Measurements from ENCODE around the gene TNIK.

Gene TNIK

GRCh38 chr3:171175741-171176234 is 284.4 kb downstream of the TNIK start:
- TF ChIP-seq, protein P1, sequence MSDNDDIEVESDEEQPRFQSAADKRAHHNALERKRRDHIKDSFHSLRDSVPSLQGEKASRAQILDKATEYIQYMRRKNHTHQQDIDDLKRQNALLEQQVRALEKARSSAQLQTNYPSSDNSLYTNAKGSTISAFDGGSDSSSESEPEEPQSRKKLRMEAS (IDR thresholded peaks at IDR 0.05; ENCODE audit: low read depth, low read length): no peak
- TF ChIP-seq, protein P2, sequence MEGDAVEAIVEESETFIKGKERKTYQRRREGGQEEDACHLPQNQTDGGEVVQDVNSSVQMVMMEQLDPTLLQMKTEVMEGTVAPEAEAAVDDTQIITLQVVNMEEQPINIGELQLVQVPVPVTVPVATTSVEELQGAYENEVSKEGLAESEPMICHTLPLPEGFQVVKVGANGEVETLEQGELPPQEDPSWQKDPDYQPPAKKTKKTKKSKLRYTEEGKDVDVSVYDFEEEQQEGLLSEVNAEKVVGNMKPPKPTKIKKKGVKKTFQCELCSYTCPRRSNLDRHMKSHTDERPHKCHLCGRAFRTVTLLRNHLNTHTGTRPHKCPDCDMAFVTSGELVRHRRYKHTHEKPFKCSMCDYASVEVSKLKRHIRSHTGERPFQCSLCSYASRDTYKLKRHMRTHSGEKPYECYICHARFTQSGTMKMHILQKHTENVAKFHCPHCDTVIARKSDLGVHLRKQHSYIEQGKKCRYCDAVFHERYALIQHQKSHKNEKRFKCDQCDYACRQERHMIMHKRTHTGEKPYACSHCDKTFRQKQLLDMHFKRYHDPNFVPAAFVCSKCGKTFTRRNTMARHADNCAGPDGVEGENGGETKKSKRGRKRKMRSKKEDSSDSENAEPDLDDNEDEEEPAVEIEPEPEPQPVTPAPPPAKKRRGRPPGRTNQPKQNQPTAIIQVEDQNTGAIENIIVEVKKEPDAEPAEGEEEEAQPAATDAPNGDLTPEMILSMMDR (IDR thresholded peaks at IDR 0.05; ENCODE audit: low read depth, low read length): no peak
- TF ChIP-seq POLR2A (IDR thresholded peaks at IDR 0.05; ENCODE audit: extremely low read depth, insufficient read length) (no peak), MYC (IDR thresholded peaks at IDR 0.05; ENCODE audit: low read depth, low read length) (no peak)
- no peak overlapping the region for H3K4me3 ChIP-seq (ENCODE audit: low read depth, low read length)

GRCh38 chr3:171173736-171174135 is 286.5 kb downstream of the TNIK start:
- no peak for DNase-seq (ENCODE audit: low read depth)
- TF ChIP-seq MYC (IDR thresholded peaks at IDR 0.05; ENCODE audit: low read depth, low read length) (no peak), POLR2A (IDR thresholded peaks at IDR 0.05; ENCODE audit: extremely low read depth, insufficient read length) (no peak)
- TF ChIP-seq, protein P2 (IDR thresholded peaks at IDR 0.05; ENCODE audit: low read depth, low read length): no peak
- TF ChIP-seq, protein P1 (IDR thresholded peaks at IDR 0.05; ENCODE audit: low read depth, low read length): no peak
- no peak overlapping the region for H3K4me3 ChIP-seq (ENCODE audit: low read depth, low read length)

More at GRCh38 chr3:171175741-171176234, 284.4 kb downstream of the TNIK start:
- DNase-seq (ENCODE audit: low read depth): no peak

- DNase-seq (ENCODE audit: low read depth): peak; percentile 19
- H3K4me3 ChIP-seq (ENCODE audit: low read depth, low read length): no peak overlapping the region
- TF ChIP-seq, protein P1 (IDR thresholded peaks at IDR 0.05; ENCODE audit: low read depth, low read length): no peak
- TF ChIP-seq POLR2A (IDR thresholded peaks at IDR 0.05; ENCODE audit: extremely low read depth, insufficient read length): no peak
- TF ChIP-seq, protein P2 (IDR thresholded peaks at IDR 0.05; ENCODE audit: low read depth, low read length): peak; percentile 12
- no peak for TF ChIP-seq MYC (IDR thresholded peaks at IDR 0.05; ENCODE audit: low read depth, low read length)
These were observed 288.1 kb downstream of the TNIK start for GRCh38 chr3:171172070-171172469.

GRCh38 chr3:171169866-171170265 is 290.3 kb downstream of the TNIK start:
- DNase-seq (ENCODE audit: low read depth): no peak
- H3K4me3 ChIP-seq (ENCODE audit: low read depth, low read length): no peak overlapping the region
- TF ChIP-seq POLR2A (IDR thresholded peaks at IDR 0.05; ENCODE audit: extremely low read depth, insufficient read length) (no peak), MYC (IDR thresholded peaks at IDR 0.05; ENCODE audit: low read depth, low read length) (no peak)
- TF ChIP-seq, protein P2 (IDR thresholded peaks at IDR 0.05; ENCODE audit: low read depth, low read length): no peak
- TF ChIP-seq, protein P1 (IDR thresholded peaks at IDR 0.05; ENCODE audit: low read depth, low read length): no peak

DNA sequence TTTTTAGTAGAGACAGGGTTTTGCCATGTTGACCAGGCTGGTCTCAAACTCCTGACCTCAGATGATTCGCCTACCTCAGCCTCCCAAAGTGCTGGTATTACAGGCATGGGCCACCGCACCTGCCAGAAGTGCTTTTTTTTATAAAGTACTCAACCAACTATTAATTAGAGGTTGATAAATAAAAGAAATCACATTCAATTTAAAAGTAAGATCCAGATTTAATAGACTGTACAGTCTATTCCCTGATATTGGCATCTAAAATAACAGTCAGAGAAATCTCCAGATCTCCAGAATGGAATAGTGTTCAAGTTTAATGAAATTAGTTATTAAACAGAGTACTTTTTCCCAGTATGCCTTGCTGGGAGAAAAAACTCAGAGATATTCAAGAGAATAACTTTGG is 290.8 kb downstream of the TNIK start:
- H3K4me3 ChIP-seq (ENCODE audit: low read depth, low read length): no peak overlapping the region
- TF ChIP-seq POLR2A (IDR thresholded peaks at IDR 0.05; ENCODE audit: extremely low read depth, insufficient read length) (no peak), MYC (IDR thresholded peaks at IDR 0.05; ENCODE audit: low read depth, low read length) (no peak)
- TF ChIP-seq, protein P2 (IDR thresholded peaks at IDR 0.05; ENCODE audit: low read depth, low read length): no peak
- TF ChIP-seq, protein P1 (IDR thresholded peaks at IDR 0.05; ENCODE audit: low read depth, low read length): no peak
- no peak for DNase-seq (ENCODE audit: low read depth)

Measured in NB4 (cell line).